ENCODE data around the gene SIK1. TPM values are rescaled to one million over a fixed set of nuclear protein-coding genes. Genes with fewer than 3 reads are reported as not detected.

Gene SIK1
- total and polyA plus RNA-seq, 8 donors, result 3.3 to 187 (median 11.3) TPM

- no peak for TF ChIP-seq CTCF (IDR thresholded peaks at IDR 0.05)
- Histone ChIP-seq H3K9me3 (no peaks in the 10 kb centered on the region), H3K4me3 (no peak overlapping the region), H3K27ac (no peak overlapping the region), H3K4me1 (no peaks in the 10 kb centered on the region), H3K36me3 (no peaks in the 10 kb centered on the region), H3K27me3 (no peaks in the 10 kb centered on the region)
- ATAC-seq (peak in 3 of 4 donors; percentile 21 to 53 (median 25)), FAIRE-seq (no peak), DNase-seq (peak in 2 of 6 donors; percentile 42 to 51)
- intact Hi-C loops (cut with DNase I), result no loop called here
- 70 to 73% methylated on average over 19 to 21 of the region's 21 CpGs for WGBS, 2 donors
Observed at GRCh38 chr21:43373362-43374227, 53.3 kb downstream of the SIK1 start.

DNA sequence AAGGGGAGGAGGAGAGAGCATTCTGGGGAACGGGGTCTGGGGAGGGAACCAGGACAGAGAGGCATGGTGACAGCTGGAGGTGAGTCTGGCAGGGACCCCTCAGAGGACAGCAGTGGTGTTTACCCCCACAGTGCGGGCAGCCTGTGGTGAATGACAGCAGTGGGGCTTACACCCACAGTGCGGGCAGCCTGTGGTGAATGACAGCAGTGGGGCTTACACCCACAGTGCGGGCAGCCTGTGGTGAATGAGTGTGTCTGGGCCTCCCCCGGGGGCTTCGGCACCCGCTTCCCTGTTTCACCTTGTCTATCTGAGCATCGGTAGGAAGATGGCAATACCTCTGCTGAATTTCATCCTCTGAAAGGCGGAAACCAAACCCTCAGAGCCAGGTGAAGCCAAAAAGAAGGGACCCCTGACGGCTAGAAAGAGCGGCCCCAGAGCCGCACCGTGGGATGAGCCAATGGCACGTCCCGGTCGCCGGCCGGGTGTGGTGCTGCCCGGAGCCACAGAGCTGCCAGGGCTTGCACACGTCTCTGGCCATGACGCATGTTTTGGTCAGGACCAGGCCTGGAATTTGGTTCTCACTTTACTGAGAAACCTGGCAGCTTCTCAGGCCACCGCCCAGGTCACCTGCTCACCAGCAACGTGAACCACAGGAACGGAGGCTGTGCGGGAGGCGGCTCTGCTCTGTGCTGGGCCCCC, 54.1 kb downstream of the SIK1 start:
- H3K9me3 ChIP-seq, result no peaks in the 10 kb centered on the region

DNA sequence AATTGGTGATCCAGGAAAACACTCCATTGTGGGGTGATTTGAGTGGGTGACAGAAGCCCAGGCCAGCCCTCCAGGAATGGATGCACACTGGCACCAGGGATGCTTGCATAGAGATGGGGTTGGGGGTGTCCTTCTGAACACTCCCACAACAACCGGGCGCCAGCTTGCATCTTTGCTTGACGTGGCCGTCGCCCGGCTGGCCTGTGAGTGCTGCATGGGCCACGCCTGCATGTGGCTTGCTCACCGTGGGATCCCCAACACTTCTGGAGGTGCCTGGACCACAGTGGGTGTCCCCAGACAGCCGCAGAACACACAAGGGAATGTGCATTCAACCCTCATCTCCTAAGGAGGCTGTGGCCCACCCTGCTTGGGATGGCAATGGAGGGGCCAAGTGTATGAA, 55.1 kb downstream of the SIK1 start:
- Histone ChIP-seq H3K4me3 (no peak overlapping the region), H3K9me3 (no peaks in the 10 kb centered on the region), H3K27me3 (no peaks in the 10 kb centered on the region), H3K36me3 (no peaks in the 10 kb centered on the region), H3K27ac (no peak overlapping the region), H3K4me1 (no peaks in the 10 kb centered on the region)
- WGBS, 2 donors, result 88 to 96% methylated on average over 9 of the region's 9 CpGs
- ATAC-seq (no peak), DNase-seq (peak in 2 of 6 donors; percentile 36 to 41), FAIRE-seq (no peak)
- TF ChIP-seq CTCF (IDR thresholded peaks at IDR 0.05), result no peak
- intact Hi-C loops (cut with DNase I), result no loop called here

More for the DNA sequence above, 54.1 kb downstream of the SIK1 start:
- H3K27ac ChIP-seq, result no peak overlapping the region
- WGBS, 2 donors, result 81 to 85% methylated on average over 26 of the region's 26 CpGs
- H3K36me3 ChIP-seq, result no peaks in the 10 kb centered on the region
- no peaks in the 10 kb centered on the region for H3K4me1 ChIP-seq
- DNase-seq, result peak in 2 of 6 donors; percentile 38 to 39
- no peak for TF ChIP-seq CTCF (IDR thresholded peaks at IDR 0.05)
- peak in 3 of 4 donors; percentile 34 to 56 (median 43) for ATAC-seq
- FAIRE-seq, result no peak
- H3K27me3 ChIP-seq, result no peaks in the 10 kb centered on the region
- intact Hi-C loops (cut with DNase I), result no loop called here
- H3K4me3 ChIP-seq, result no peak overlapping the region

DNA sequence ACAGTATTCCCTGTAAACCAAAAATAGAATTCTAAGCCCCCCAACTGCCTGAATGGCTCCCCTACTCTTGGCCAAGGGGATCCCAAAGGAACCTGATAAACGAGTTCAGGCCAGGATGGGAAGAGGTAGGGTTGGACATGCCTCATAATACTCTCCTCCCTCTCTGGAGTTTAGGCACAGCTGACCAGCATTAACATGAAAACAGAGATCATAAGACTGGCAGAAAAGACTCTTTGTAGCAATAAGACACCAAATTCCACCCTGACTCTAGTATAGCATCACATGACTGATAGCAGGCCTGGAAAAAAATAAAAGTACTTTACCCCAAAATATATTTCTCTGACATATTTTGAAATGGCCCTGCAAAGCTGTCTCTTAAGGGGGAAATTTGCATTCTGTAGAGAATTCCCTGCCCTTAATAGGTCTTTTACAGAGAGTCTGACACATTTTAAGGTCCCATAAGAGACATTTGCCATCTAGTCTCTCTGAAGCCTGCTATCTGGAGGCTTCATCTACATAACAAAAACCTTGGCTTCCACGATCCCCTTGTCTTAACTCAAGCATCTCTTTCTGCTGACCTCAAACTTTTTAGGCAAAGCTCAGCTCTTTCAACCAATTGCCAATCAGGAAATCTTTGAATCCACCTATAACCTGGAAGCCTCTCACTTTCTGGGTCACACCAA, 55.9 kb downstream of the SIK1 start:
- ATAC-seq (no peak), FAIRE-seq (no peak), DNase-seq (no peak)
- Histone ChIP-seq H3K36me3 (no peaks in the 10 kb centered on the region), H3K27ac (no peak overlapping the region), H3K4me3 (no peak overlapping the region), H3K9me3 (no peaks in the 10 kb centered on the region), H3K4me1 (no peaks in the 10 kb centered on the region), H3K27me3 (no peaks in the 10 kb centered on the region)
- 70 to 74% methylated on average over 2 of the region's 2 CpGs for WGBS, 2 donors
- TF ChIP-seq CTCF (IDR thresholded peaks at IDR 0.05), result no peak
- intact Hi-C loops (cut with DNase I), result no loop called here
